Stimulated activated CD8-positive, alpha-beta memory T cell treated with anti-CD3 and anti-CD28 coated beads, Interleukin-12 subunit alpha, Interleukin-12 subunit beta, amount 100 ng/mL, for 24 hours (primary cell): ENCODE data around the gene SPATA18.
"Not testable (repeated sequence)": the region's sequence is repeated elsewhere in the genome, so short reads cannot be mapped to it uniquely, and the experiment has no call there.

Source experiments
- DNase-seq: peaks from one replicate; pipeline ENCODE4 v3.0.0-alpha.2; 2020; ENCODE audit errors: extremely low read depth

SPATA18 gene

GRCh38 chr4:52052475-52052780, 1.3 kb downstream of the SPATA18 start:
- DNase-seq: no peak

- no peak for DNase-seq
Measured at GRCh38 chr4:52054254-52054653, 3.1 kb downstream of the SPATA18 start.

- no peak for DNase-seq
Measured at GRCh38 chr4:52057196-52057595, 6.1 kb downstream of the SPATA18 start.

GRCh38 chr4:52058275-52058674, 7.2 kb downstream of the SPATA18 start:
- DNase-seq: no peak

DNA sequence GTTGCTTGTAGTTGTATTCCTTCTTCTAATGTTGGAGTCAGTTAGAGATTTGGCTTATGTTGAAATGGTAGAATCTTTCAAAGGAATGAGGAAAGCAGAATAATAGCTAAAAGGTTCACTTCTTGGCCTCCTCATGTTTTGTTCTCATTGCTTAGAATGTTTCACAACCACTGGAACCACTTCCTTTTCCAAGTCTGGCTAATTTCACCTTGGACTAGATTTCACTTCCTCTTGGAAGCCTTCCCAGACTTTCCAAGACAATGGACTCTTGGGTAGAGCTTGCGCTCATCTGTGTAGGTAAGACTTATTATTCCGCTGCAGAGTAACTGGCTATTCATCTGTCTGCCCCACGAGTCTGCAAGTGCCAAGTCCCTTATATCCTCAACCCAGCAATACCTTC, 8.3 kb downstream of the SPATA18 start:
- no peak for DNase-seq

DNA sequence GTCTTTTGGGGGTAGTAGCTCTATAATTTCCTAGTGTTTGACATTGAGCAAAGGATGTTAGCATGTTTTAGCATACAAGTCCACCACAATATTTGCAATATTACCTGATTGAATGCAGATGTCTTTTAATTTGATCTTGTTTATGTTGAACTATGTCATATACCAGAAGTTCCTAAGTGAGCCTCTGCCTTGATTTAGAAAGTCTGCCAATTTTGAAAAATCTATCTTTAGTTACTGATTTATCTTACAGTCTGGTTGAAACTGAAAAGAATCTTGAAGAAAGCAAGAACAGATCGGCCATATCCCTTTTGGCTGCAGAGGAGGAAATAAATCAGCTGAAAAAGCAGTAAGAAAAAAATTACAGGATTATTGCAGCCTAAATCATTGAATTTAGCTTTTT, 18.5 kb downstream of the SPATA18 start:
- DNase-seq: no peak

GRCh38 chr4:52071791-52072546, 20.9 kb downstream of the SPATA18 start:
- DNase-seq: no peak

GRCh38 chr4:52076731-52077130, 25.6 kb downstream of the SPATA18 start:
- DNase-seq: no peak

- DNase-seq: no peak
Measured at GRCh38 chr4:52079659-52080058, 28.6 kb downstream of the SPATA18 start.

GRCh38 chr4:52081216-52081615, 30.1 kb downstream of the SPATA18 start:
- no peak for DNase-seq

GRCh38 chr4:52086425-52086824, 35.3 kb downstream of the SPATA18 start:
- not testable (repeated sequence) for DNase-seq

DNA sequence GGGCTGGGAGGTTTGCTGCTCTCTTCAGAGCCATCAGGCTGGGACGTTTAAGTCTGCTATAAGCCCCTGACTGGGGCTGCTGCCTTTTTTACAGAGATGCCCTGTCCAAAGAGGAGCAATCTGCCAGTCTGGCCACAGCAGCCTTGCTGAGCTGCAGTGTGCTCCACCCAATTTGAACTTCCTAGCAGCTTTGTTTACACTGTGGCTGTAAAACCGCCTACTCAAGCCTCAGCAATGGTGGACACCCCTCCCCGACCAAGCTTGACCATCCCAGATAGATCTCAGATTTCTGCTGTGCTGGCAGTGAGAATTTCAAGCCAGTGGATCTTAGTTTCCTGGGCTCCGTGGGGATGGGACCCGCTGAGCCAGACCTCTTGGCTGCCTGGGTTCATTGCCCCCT, 40.7 kb downstream of the SPATA18 start:
- DNase-seq: no peak

DNA sequence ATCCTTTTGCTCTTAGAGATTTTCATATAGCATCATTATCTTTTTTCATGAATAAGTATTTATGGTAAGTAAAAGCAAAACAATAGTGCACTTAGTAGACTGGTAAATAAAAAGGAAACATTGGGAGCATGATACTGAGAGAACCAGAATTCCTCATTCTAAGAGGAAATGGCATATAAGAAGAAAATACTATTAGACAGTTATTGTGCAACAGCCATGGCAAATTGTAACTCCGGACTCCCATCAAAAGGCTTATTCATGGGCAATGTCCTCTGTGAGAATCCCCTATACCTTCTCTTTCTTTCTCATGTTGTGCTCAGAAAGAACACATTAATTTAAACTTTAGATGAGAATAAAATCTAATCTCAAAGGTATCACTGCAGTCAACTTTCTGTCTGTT, 42.4 kb downstream of the SPATA18 start:
- no peak for DNase-seq

- no peak for DNase-seq
Measured at GRCh38 chr4:52094376-52095145, 43.5 kb downstream of the SPATA18 start.

GRCh38 chr4:52095374-52095773, 44.3 kb downstream of the SPATA18 start:
- no peak for DNase-seq

GRCh38 chr4:52096048-52096447, 44.9 kb downstream of the SPATA18 start:
- no peak for DNase-seq

DNA sequence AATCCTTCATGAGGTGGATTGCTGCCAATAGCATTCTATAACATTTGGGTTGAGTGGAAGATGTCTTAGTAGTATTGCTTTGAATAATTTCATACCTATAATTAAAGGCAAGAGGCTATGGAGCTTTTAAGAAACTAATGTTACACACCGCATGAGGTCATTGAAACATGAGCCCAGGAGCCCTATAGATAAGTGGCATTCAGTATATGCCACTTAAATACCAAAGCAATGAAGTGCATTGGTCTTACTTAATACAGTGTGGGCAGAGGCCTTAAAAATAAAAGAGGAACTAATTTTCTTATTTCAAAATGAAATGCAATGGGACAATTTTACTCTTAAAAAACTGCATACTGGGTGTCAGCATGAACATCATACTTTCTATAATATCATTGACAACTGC, 47.5 kb downstream of the SPATA18 start:
- DNase-seq: no peak

DNA sequence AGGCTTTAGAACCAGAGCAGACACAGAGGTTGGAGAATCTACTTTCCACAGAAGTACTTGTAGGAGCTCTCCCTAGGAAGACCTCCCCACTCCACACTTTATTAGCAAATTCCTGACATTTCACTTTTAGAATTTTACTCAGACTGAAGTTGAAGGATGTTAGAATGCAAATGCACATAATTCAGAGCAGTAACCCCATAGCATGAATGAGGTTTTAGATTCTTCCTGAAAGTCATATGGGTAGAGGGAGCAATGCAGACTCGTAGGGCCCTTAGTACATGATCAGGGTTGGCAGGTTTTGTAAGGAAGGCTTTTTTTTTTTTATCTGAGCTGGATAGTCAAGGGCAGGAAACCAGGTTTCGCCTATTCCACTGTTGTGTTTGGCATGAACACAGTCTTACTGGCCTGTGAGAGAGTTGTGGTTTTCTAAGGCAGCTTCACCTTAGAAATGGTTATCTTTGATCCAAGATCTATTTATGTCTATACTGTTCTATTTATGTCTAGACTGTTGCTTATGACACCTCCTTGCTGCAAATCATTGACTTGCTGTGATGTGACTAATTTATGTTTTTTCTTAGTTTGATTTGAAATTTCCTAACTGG, 48.9 kb downstream of the SPATA18 start:
- DNase-seq: no peak

- DNase-seq: no peak
Measured at GRCh38 chr4:52102587-52102986, 51.5 kb downstream of the SPATA18 start.

GRCh38 chr4:52103319-52103718, 52.2 kb downstream of the SPATA18 start:
- no peak for DNase-seq

- DNase-seq: no peak
Measured at GRCh38 chr4:52105276-52105675, 54.2 kb downstream of the SPATA18 start.

GRCh38 chr4:52106191-52106590, 55.1 kb downstream of the SPATA18 start:
- DNase-seq: no peak

DNA sequence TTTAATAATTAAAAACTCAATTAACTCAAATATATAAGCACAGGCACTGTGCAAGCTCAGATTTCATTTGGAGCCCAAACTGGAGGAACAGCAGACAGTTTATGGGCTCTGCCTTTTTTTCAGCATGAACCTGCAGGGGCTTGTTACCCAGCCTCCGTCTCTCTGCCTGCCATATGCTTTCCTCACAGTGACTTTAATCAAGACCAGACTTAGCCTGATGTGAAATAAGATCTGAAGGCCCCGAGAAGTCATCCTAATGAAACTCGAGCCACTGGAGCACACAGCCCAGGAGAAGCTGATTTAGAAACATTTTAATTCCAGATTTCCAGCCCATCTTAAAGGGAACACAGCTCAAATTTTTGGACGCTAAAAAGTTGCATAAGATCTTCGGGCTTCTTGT, 55.6 kb downstream of the SPATA18 start:
- no peak for DNase-seq
